WERI-Rb-1 (cell line): ENCODE measurements around the gene SANBR.

Experiments
- DNase-seq: peaks from one replicate; pipeline ENCODE4 v3.0.0-alpha.2; 2020
- H3K27ac ChIP-seq: fragments of 250-450 bp; sonication (Bioruptor Pico); 2 replicates; pipeline ENCODE4 v1.5.1; 2020; ENCODE audit warnings: mild to moderate bottlenecking, moderate library complexity
- H3K27me3 ChIP-seq: fragments of 250-450 bp; sonication (Bioruptor Pico); 2 replicates; pipeline ENCODE4 v1.5.1; 2021; ENCODE audit warnings: mild to moderate bottlenecking, low read depth, moderate library complexity; ENCODE audit not compliant: insufficient read depth, severe bottlenecking
- H3K36me3 ChIP-seq: fragments of 250-450 bp; sonication (Bioruptor Pico); 2 replicates; pipeline ENCODE4 v1.5.1; 2020; ENCODE audit warnings: mild to moderate bottlenecking, moderate library complexity
- H3K4me3 ChIP-seq: 2 replicates; pipeline ENCODE4 v1.5.1; 2011; ENCODE audit warnings: low read depth, mild to moderate bottlenecking, control low read depth, low read length
- H3K9me3 ChIP-seq: fragments of 250-450 bp; sonication (Bioruptor Pico); 2 replicates; pipeline ENCODE4 v1.5.1; 2021; ENCODE audit warnings: mild to moderate bottlenecking, moderate library complexity; ENCODE audit not compliant: severe bottlenecking
- CTCF ChIP-seq: IDR thresholded peaks from 2 replicates; pipeline ENCODE4 v1.5.1; 2011; ENCODE audit warnings: low read depth, mild to moderate bottlenecking, control low read depth, inconsistent platforms, low read length

Gene SANBR

GRCh38 chr2:61059382-61059781, 6.3 kb upstream of the SANBR start:
- Histone ChIP-seq H3K27ac (no peak overlapping the region), H3K27me3 (no peaks in the 10 kb centered on the region), H3K36me3 (peaks cover 12% of the 10 kb centered on the region), H3K9me3 (no peaks in the 10 kb centered on the region), H3K4me3 (no peak overlapping the region)
- DNase-seq = no peak
- TF ChIP-seq CTCF = no peak

GRCh38 chr2:61074100-61074499, 8.4 kb downstream of the SANBR start:
- Histone ChIP-seq H3K36me3 (peaks cover 77% of the 10 kb centered on the region), H3K9me3 (no peaks in the 10 kb centered on the region), H3K4me3 (no peak overlapping the region), H3K27ac (no peak overlapping the region), H3K27me3 (no peaks in the 10 kb centered on the region)
- DNase-seq = no peak
- no peak for TF ChIP-seq CTCF

- H3K9me3 ChIP-seq = no peaks in the 10 kb centered on the region
- H3K4me3 ChIP-seq = no peak overlapping the region
- H3K27ac ChIP-seq = no peak overlapping the region
- no peak for DNase-seq
- H3K27me3 ChIP-seq = no peaks in the 10 kb centered on the region
- TF ChIP-seq CTCF = no peak
- H3K36me3 ChIP-seq = peaks cover 79% of the 10 kb centered on the region
Observed at GRCh38 chr2:61085883-61086282, 20.2 kb downstream of the SANBR start.

GRCh38 chr2:61089797-61090196, 24.1 kb downstream of the SANBR start:
- no peak for TF ChIP-seq CTCF
- no peaks in the 10 kb centered on the region for H3K9me3 ChIP-seq
- no peaks in the 10 kb centered on the region for H3K27me3 ChIP-seq
- no peak overlapping the region for H3K27ac ChIP-seq
- H3K36me3 ChIP-seq = peaks cover 56% of the 10 kb centered on the region
- no peak for DNase-seq
- H3K4me3 ChIP-seq = no peak overlapping the region

- H3K4me3 ChIP-seq = no peak overlapping the region
- H3K9me3 ChIP-seq = no peaks in the 10 kb centered on the region
- no peak for TF ChIP-seq CTCF
- no peaks in the 10 kb centered on the region for H3K27me3 ChIP-seq
- no peak overlapping the region for H3K27ac ChIP-seq
- peaks cover 49% of the 10 kb centered on the region for H3K36me3 ChIP-seq
- no peak for DNase-seq
Observed at GRCh38 chr2:61090386-61090921, 24.8 kb downstream of the SANBR start.

- no peak overlapping the region for H3K4me3 ChIP-seq
- no peaks in the 10 kb centered on the region for H3K27me3 ChIP-seq
- peaks cover 3% of the 10 kb centered on the region for H3K9me3 ChIP-seq
- DNase-seq = no peak
- TF ChIP-seq CTCF = no peak
- no peak overlapping the region for H3K27ac ChIP-seq
- peaks cover 39% of the 10 kb centered on the region for H3K36me3 ChIP-seq
Observed at GRCh38 chr2:61091485-61091884, 25.8 kb downstream of the SANBR start.
